ENCODE measurements around the gene CEP70. TPM values are rescaled to one million over a fixed set of nuclear protein-coding genes. Genes with fewer than 3 reads are reported as not detected.

CEP70 gene
- total and polyA plus RNA-seq, 2 donors (not counting 1 experiment from before 2014, with no cell fraction given) = 1.00 to 9.6 TPM

GRCh38 chr3:138624518-138624917 lies 30.5 kb upstream of the CEP70 start:
- Histone ChIP-seq H2AFZ (ENCODE audit: insufficient read depth, low read depth, low read length, poor library complexity, severe bottlenecking) (no peak overlapping the region), H3K79me2 (ENCODE audit: control insufficient read depth, insufficient read depth, low read length) (peaks cover 2% of the 10 kb centered on the region), H3K36me3 (replicated peaks in 1 of 2; ENCODE audit: control extremely low read depth in 1 of 2, control insufficient read depth in 1 of 2, extremely low read depth in 1 of 2, insufficient read depth in 2 of 2, low read length in 1 of 2) (peaks cover 0 to 5% of the 10 kb centered on the region in 2 experiments), H3K9me3 (ENCODE audit: control extremely low read depth in 1 of 3, control insufficient read depth in 2 of 3, insufficient read depth in 1 of 3, low read length in 2 of 3) (no peaks in the 10 kb centered on the region), H3K4me2 (replicated peaks; ENCODE audit: low read depth, low read length, poor library complexity, severe bottlenecking) (no peak overlapping the region), H3K4me3 (ENCODE audit: control extremely low read depth in 1 of 5, extremely low read depth in 1 of 5, insufficient read depth in 1 of 5, low read depth in 2 of 5, low read length in 4 of 5) (no peak overlapping the region), H3K9ac (ENCODE audit: low read length) (no peak overlapping the region), H3K27ac (ENCODE audit: low read length in 2 of 2) (no peak overlapping the region), H3K4me1 (ENCODE audit: control insufficient read depth in 2 of 2, insufficient read depth in 2 of 2, low read length in 2 of 2) (no peaks in the 10 kb centered on the region), H3K27me3 (replicated peaks in 1 of 4; ENCODE audit: control extremely low read depth in 1 of 4, control insufficient read depth in 3 of 4, insufficient read depth in 4 of 4, low read length in 3 of 4) (no peaks in the 10 kb centered on the region), H4K20me1 (ENCODE audit: control insufficient read depth, insufficient read depth, low read length, poor library complexity, severe bottlenecking) (no peaks in the 10 kb centered on the region)
- CTCF ChIA-PET = no interaction called here
- Mint-ChIP-seq H3K27ac (no peak overlapping the region), H3K4me1 (no peaks in the 10 kb centered on the region), H3K27me3 (no peaks in the 10 kb centered on the region), H3K9me3 (ENCODE audit: insufficient read depth) (no peaks in the 10 kb centered on the region), H3K4me3 (no peak overlapping the region)
- ATAC-seq (ENCODE audit: low read depth) (no peak), DNase-seq (no peak)
- TF ChIP-seq CTCF (IDR thresholded peaks at IDR 0.05) = no peak
- TF ChIP-seq EZH2 (IDR thresholded peaks at IDR 0.05; ENCODE audit: borderline replicate concordance, insufficient read depth, low read depth, low read length, poor library complexity, severe bottlenecking) = no peak
- POLR2A ChIA-PET = no interaction called here
- intact Hi-C loops (cut with micrococcal nuclease) = no loop called here

GRCh38 chr3:138620431-138620830 lies 26.4 kb upstream of the CEP70 start:
- Histone ChIP-seq H3K36me3 (replicated peaks in 1 of 2; ENCODE audit: control extremely low read depth in 1 of 2, control insufficient read depth in 1 of 2, extremely low read depth in 1 of 2, insufficient read depth in 2 of 2, low read length in 1 of 2) (no peaks in the 10 kb centered on the region), H3K4me1 (ENCODE audit: control insufficient read depth in 2 of 2, insufficient read depth in 2 of 2, low read length in 2 of 2) (no peaks in the 10 kb centered on the region), H3K4me3 (ENCODE audit: control extremely low read depth in 1 of 5, extremely low read depth in 1 of 5, insufficient read depth in 1 of 5, low read depth in 2 of 5, low read length in 4 of 5) (no peak overlapping the region), H3K79me2 (ENCODE audit: control insufficient read depth, insufficient read depth, low read length) (peaks cover 21% of the 10 kb centered on the region), H3K9ac (ENCODE audit: low read length) (no peak overlapping the region), H4K20me1 (ENCODE audit: control insufficient read depth, insufficient read depth, low read length, poor library complexity, severe bottlenecking) (no peaks in the 10 kb centered on the region), H3K9me3 (ENCODE audit: control extremely low read depth in 1 of 3, control insufficient read depth in 2 of 3, insufficient read depth in 1 of 3, low read length in 2 of 3) (no peaks in the 10 kb centered on the region), H2AFZ (ENCODE audit: insufficient read depth, low read depth, low read length, poor library complexity, severe bottlenecking) (no peak overlapping the region), H3K27ac (ENCODE audit: low read length in 2 of 2) (no peak overlapping the region), H3K4me2 (replicated peaks; ENCODE audit: low read depth, low read length, poor library complexity, severe bottlenecking) (no peak overlapping the region), H3K27me3 (replicated peaks in 1 of 4; ENCODE audit: control extremely low read depth in 1 of 4, control insufficient read depth in 3 of 4, insufficient read depth in 4 of 4, low read length in 3 of 4) (no peaks in the 10 kb centered on the region)
- Mint-ChIP-seq H3K4me3 (no peak overlapping the region), H3K27ac (no peak overlapping the region), H3K9me3 (ENCODE audit: insufficient read depth) (no peaks in the 10 kb centered on the region), H3K27me3 (no peaks in the 10 kb centered on the region), H3K4me1 (no peaks in the 10 kb centered on the region)
- CTCF ChIA-PET = interaction anchor here (1.8 kb wide), 1 partner anchor 295 kb away, joined by 4 read pairs; no protein-coding TSS in a partner anchor
- WGBS (ENCODE audit: insufficient coverage) = 100% methylated on average over 2 of the region's 4 CpGs
- DNase-seq (no peak), ATAC-seq (ENCODE audit: low read depth) (no peak)
- intact Hi-C loops (cut with micrococcal nuclease) = no loop called here
- TF ChIP-seq CTCF (IDR thresholded peaks at IDR 0.05) (no peak), EZH2 (IDR thresholded peaks at IDR 0.05; ENCODE audit: borderline replicate concordance, insufficient read depth, low read depth, low read length, poor library complexity, severe bottlenecking) (no peak)
- POLR2A ChIA-PET = no interaction called here

All from B cell (primary cell).